Measurements from ENCODE around the gene CYP26B1. TPM values are rescaled to one million over a fixed set of nuclear protein-coding genes. Genes with fewer than 3 reads are reported as not detected.

Gene CYP26B1
- polyA plus RNA-seq, 3 donors, result not detected

DNA sequence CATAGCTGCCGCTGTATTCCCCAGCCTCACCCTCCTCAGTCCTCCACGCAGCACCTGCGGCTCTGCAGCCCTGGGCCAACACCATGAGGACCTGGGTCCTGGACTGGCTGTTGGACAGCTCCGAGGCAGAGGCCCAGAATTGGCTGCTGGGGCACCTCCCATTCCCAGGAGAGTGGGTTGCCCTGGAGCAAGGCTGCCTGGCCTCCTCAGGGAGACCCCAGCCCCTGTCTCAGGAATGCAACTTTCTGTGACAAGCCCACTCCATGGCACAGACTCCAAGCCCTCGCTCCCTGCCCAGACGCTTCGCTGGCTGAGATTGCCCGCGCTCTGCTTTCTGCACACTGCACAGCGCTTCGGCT, 33.0 kb downstream of the CYP26B1 start:
- Histone ChIP-seq H3K36me3 (replicated peaks in 1 of 2; ENCODE audit: control insufficient read depth in 1 of 2, insufficient read depth in 2 of 2, low read length in 2 of 2) (no peaks in the 10 kb centered on the region), H3K4me2 (replicated peaks; ENCODE audit: extremely low read depth, low read length, poor library complexity, severe bottlenecking) (no peak overlapping the region), H2AFZ (ENCODE audit: insufficient read depth, low read depth, low read length, poor library complexity, severe bottlenecking) (no peak overlapping the region), H3K4me1 (ENCODE audit: control insufficient read depth in 1 of 2, insufficient read depth in 2 of 2, low read length in 2 of 2) (no peaks in the 10 kb centered on the region), H3K4me3 (replicated peaks in 1 of 3; ENCODE audit: low read depth in 2 of 3, low read length in 3 of 3) (no peak overlapping the region), H3K9ac (ENCODE audit: insufficient read depth, low read length, poor library complexity, severe bottlenecking) (no peak overlapping the region), H3K9me3 (replicated peaks in 1 of 2; ENCODE audit: control insufficient read depth in 1 of 2, insufficient read depth in 1 of 2, low read length in 2 of 2) (peaks cover 0 to 6% of the 10 kb centered on the region in 2 donors), H3K27ac (ENCODE audit: low read depth in 1 of 2, low read length in 2 of 2) (no peak overlapping the region), H3K79me2 (ENCODE audit: insufficient read depth, low read length) (no peaks in the 10 kb centered on the region), H3K27me3 (ENCODE audit: control insufficient read depth in 2 of 2, insufficient read depth in 2 of 2, low read length in 2 of 2) (no peaks in the 10 kb centered on the region), H4K20me1 (ENCODE audit: insufficient read depth, low read length) (no peaks in the 10 kb centered on the region)
- TF ChIP-seq, protein P1, sequence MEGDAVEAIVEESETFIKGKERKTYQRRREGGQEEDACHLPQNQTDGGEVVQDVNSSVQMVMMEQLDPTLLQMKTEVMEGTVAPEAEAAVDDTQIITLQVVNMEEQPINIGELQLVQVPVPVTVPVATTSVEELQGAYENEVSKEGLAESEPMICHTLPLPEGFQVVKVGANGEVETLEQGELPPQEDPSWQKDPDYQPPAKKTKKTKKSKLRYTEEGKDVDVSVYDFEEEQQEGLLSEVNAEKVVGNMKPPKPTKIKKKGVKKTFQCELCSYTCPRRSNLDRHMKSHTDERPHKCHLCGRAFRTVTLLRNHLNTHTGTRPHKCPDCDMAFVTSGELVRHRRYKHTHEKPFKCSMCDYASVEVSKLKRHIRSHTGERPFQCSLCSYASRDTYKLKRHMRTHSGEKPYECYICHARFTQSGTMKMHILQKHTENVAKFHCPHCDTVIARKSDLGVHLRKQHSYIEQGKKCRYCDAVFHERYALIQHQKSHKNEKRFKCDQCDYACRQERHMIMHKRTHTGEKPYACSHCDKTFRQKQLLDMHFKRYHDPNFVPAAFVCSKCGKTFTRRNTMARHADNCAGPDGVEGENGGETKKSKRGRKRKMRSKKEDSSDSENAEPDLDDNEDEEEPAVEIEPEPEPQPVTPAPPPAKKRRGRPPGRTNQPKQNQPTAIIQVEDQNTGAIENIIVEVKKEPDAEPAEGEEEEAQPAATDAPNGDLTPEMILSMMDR (IDR thresholded peaks at IDR 0.05), result no peak
- no peaks in the 10 kb centered on the region for H3K36me3 Mint-ChIP-seq
- peaks cover 0 to 8% (median 2%) of the 10 kb centered on the region in 3 donors for H3K27me3 Mint-ChIP-seq (ENCODE audit: low read depth in 3 of 3)
- DNase-seq, result no peak
- no peaks in the 10 kb centered on the region for H3K4me1 Mint-ChIP-seq
- peaks cover 4 to 22% (median 7%) of the 10 kb centered on the region in 7 donors for H3K9me3 Mint-ChIP-seq
- H3K4me3 Mint-ChIP-seq, result no peak overlapping the region
- intact Hi-C loops (cut with micrococcal nuclease), result no loop called here
- H3K27ac Mint-ChIP-seq, result no peak overlapping the region
- 88% methylated on average over 4 of the region's 11 CpGs for WGBS (ENCODE audit: insufficient coverage)

DNA sequence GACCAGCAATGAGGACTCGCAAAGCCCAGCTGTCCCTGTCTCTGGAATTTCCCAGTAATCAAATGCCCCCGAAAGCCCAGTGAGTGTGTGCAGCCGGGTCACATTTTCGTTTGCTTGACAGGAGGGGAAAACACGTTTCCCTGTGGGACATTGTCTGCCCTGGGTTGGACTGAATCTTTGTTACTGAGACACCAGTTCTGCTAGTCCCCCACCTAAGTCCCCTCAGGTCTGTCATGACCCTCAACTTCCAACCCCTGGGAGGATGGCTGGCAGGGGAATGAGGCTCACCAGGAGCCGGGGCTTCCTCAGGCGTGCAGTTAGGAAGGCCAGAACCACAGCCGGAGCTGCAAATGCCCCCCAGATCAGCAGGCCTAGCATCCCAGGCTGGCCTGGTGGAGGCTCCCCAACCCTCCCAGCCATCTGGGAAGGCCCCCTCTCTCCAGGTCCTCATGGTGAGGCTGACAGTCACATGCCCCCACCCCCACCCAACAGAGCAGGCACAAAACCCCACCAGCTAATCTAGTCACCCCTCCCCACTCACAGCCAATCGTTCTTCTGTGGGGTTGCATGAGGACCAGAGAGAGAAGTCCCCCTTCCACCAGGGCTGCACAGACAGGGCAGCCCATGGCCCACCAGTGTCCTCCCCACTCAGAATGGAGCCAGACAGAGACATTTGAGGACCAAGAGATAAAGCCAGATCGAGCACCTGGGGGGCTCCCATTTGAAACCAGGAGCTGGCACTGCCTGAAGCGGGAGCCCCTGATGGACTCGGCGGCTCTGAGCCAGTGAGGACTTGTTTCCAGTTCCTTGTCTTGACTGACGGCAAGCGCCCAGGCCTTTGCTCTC, 33.6 kb downstream of the CYP26B1 start:
- Histone ChIP-seq H2AFZ (ENCODE audit: insufficient read depth, low read depth, low read length, poor library complexity, severe bottlenecking) (no peak overlapping the region), H4K20me1 (ENCODE audit: insufficient read depth, low read length) (no peaks in the 10 kb centered on the region), H3K36me3 (replicated peaks in 1 of 2; ENCODE audit: control insufficient read depth in 1 of 2, insufficient read depth in 2 of 2, low read length in 2 of 2) (no peaks in the 10 kb centered on the region), H3K4me1 (ENCODE audit: control insufficient read depth in 1 of 2, insufficient read depth in 2 of 2, low read length in 2 of 2) (no peaks in the 10 kb centered on the region), H3K4me2 (replicated peaks; ENCODE audit: extremely low read depth, low read length, poor library complexity, severe bottlenecking) (no peak overlapping the region), H3K9me3 (replicated peaks in 1 of 2; ENCODE audit: control insufficient read depth in 1 of 2, insufficient read depth in 1 of 2, low read length in 2 of 2) (peaks cover 0 to 6% of the 10 kb centered on the region in 2 donors), H3K27ac (ENCODE audit: low read depth in 1 of 2, low read length in 2 of 2) (no peak overlapping the region), H3K79me2 (ENCODE audit: insufficient read depth, low read length) (no peaks in the 10 kb centered on the region), H3K9ac (ENCODE audit: insufficient read depth, low read length, poor library complexity, severe bottlenecking) (no peak overlapping the region), H3K27me3 (ENCODE audit: control insufficient read depth in 2 of 2, insufficient read depth in 2 of 2, low read length in 2 of 2) (no peaks in the 10 kb centered on the region), H3K4me3 (replicated peaks in 1 of 3; ENCODE audit: low read depth in 2 of 3, low read length in 3 of 3) (no peak overlapping the region)
- no peak for DNase-seq
- peaks cover 4 to 19% (median 7%) of the 10 kb centered on the region in 7 donors for H3K9me3 Mint-ChIP-seq
- H3K27me3 Mint-ChIP-seq (ENCODE audit: low read depth in 3 of 3), result peaks cover 0 to 8% (median 2%) of the 10 kb centered on the region in 3 donors
- H3K27ac Mint-ChIP-seq, result peak overlapping the region in 1 of 7 donors; percentile 77
- no peaks in the 10 kb centered on the region for H3K4me1 Mint-ChIP-seq
- 91% methylated on average over 13 of the region's 15 CpGs for WGBS (ENCODE audit: insufficient coverage)
- TF ChIP-seq, protein P1 (IDR thresholded peaks at IDR 0.05), result no peak
- intact Hi-C loops (cut with micrococcal nuclease), result no loop called here
- H3K4me3 Mint-ChIP-seq, result no peak overlapping the region
- H3K36me3 Mint-ChIP-seq, result no peaks in the 10 kb centered on the region
